RWPE2 (cell line): ENCODE data around the gene TMTC1.

ENCODE experiments used
- ATAC-seq: fragments of 200-7000 bp; cut with Tn5 transposase; 3 replicates; pipeline ENCODE4 v1.9.1; 2021; ENCODE audit warnings: low read depth
- DNase-seq: peaks from one replicate; pipeline ENCODE4 v3.0.0-alpha.2; 2020; ENCODE audit warnings: low spot score
- H3K27ac ChIP-seq: fragments of 450-650 bp; 2 replicates; pipeline ENCODE4 v1.5.1; 2017; ENCODE audit warnings: mild to moderate bottlenecking; ENCODE audit not compliant: poor library complexity, severe bottlenecking
- H3K27me3 ChIP-seq: fragments of 250-450 bp; sonication (Bioruptor Pico); 2 replicates; pipeline ENCODE4 v1.5.1; 2021; ENCODE audit warnings: mild to moderate bottlenecking, moderate library complexity; ENCODE audit not compliant: insufficient read depth, poor library complexity, severe bottlenecking
- H3K36me3 ChIP-seq: fragments of 250-450 bp; sonication (Bioruptor Pico); 2 replicates; pipeline ENCODE4 v1.5.1; 2020; ENCODE audit warnings: low read depth, mild to moderate bottlenecking, moderate library complexity
- H3K4me1 ChIP-seq: fragments of 250-450 bp; sonication (Bioruptor Pico); 2 replicates; pipeline ENCODE4 v1.5.1; 2021; ENCODE audit warnings: mild to moderate bottlenecking, moderate library complexity; ENCODE audit not compliant: insufficient read depth, poor library complexity, severe bottlenecking
- H3K4me3 ChIP-seq: fragments of 250-450 bp; sonication (Bioruptor Pico); 2 replicates; pipeline ENCODE4 v1.5.1; 2021; ENCODE audit warnings: mild to moderate bottlenecking, moderate library complexity; ENCODE audit not compliant: severe bottlenecking
- H3K9me3 ChIP-seq: fragments of 250-450 bp; sonication (Bioruptor Pico); 2 replicates; pipeline ENCODE4 v1.5.1; 2021; ENCODE audit warnings: mild to moderate bottlenecking, moderate library complexity; ENCODE audit not compliant: severe bottlenecking
- CTCF ChIP-seq: fragments of 450-650 bp; IDR thresholded peaks from one replicate; pipeline ENCODE4 v1.5.1; 2017; ENCODE audit warnings: mild to moderate bottlenecking, moderate library complexity; ENCODE audit not compliant: poor library complexity, severe bottlenecking

Gene TMTC1

GRCh38 chr12:29739279-29739991 lies 44.3 kb downstream of the TMTC1 start:
- no peaks in the 10 kb centered on the region for H3K9me3 ChIP-seq
- ATAC-seq: no peak
- DNase-seq: no peak
- H3K4me1 ChIP-seq: peaks cover 36% of the 10 kb centered on the region
- H3K27ac ChIP-seq: no peak overlapping the region
- TF ChIP-seq CTCF: no peak
- no peaks in the 10 kb centered on the region for H3K36me3 ChIP-seq
- H3K4me3 ChIP-seq: no peak overlapping the region
- H3K27me3 ChIP-seq: no peaks in the 10 kb centered on the region

- H3K4me1 ChIP-seq: peaks cover 26% of the 10 kb centered on the region
- no peaks in the 10 kb centered on the region for H3K9me3 ChIP-seq
- no peak overlapping the region for H3K4me3 ChIP-seq
- no peak for TF ChIP-seq CTCF
- no peak for DNase-seq
- no peaks in the 10 kb centered on the region for H3K27me3 ChIP-seq
- no peak for ATAC-seq
- H3K36me3 ChIP-seq: no peaks in the 10 kb centered on the region
- H3K27ac ChIP-seq: no peak overlapping the region
Observed at GRCh38 chr12:29738365-29738764, 45.4 kb downstream of the TMTC1 start.

GRCh38 chr12:29737644-29738043 lies 46.1 kb downstream of the TMTC1 start:
- H3K27ac ChIP-seq: no peak overlapping the region
- no peak for ATAC-seq
- no peak for DNase-seq
- no peaks in the 10 kb centered on the region for H3K9me3 ChIP-seq
- H3K36me3 ChIP-seq: no peaks in the 10 kb centered on the region
- no peak overlapping the region for H3K4me3 ChIP-seq
- H3K4me1 ChIP-seq: peaks cover 20% of the 10 kb centered on the region
- no peak for TF ChIP-seq CTCF
- no peaks in the 10 kb centered on the region for H3K27me3 ChIP-seq

- Histone ChIP-seq H3K27me3 (no peaks in the 10 kb centered on the region), H3K4me3 (no peak overlapping the region), H3K9me3 (no peaks in the 10 kb centered on the region), H3K4me1 (no peaks in the 10 kb centered on the region), H3K36me3 (no peaks in the 10 kb centered on the region), H3K27ac (no peak overlapping the region)
- no peak for ATAC-seq
- no peak for DNase-seq
- TF ChIP-seq CTCF: no peak
Observed at GRCh38 chr12:29735604-29736003, 48.1 kb downstream of the TMTC1 start.

GRCh38 chr12:29734734-29735133 lies 49.0 kb downstream of the TMTC1 start:
- TF ChIP-seq CTCF: no peak
- Histone ChIP-seq H3K4me1 (no peaks in the 10 kb centered on the region), H3K27ac (no peak overlapping the region), H3K9me3 (no peaks in the 10 kb centered on the region), H3K4me3 (no peak overlapping the region), H3K27me3 (no peaks in the 10 kb centered on the region), H3K36me3 (no peaks in the 10 kb centered on the region)
- DNase-seq: no peak
- no peak for ATAC-seq
